Tongue (tissue), 2 donors: ENCODE results near the gene AKNA. TPM values are rescaled to one million over a fixed set of nuclear protein-coding genes. Genes with fewer than 3 reads are reported as not detected.

Experiments used
- DNase-seq: peaks from one replicate; pipeline ENCODE4 v3.0.0-alpha.2; 2015
- total RNA-seq: library from RNA; depleted of rRNA; stranded (reverse); fragments of >200 nt; gene quantifications from one replicate; pipeline ENCODE4 v1.2.3, GENCODE V29; 2014

AKNA gene
- total RNA-seq, 1 donor from 2014 or later = 9.5 TPM

DNA sequence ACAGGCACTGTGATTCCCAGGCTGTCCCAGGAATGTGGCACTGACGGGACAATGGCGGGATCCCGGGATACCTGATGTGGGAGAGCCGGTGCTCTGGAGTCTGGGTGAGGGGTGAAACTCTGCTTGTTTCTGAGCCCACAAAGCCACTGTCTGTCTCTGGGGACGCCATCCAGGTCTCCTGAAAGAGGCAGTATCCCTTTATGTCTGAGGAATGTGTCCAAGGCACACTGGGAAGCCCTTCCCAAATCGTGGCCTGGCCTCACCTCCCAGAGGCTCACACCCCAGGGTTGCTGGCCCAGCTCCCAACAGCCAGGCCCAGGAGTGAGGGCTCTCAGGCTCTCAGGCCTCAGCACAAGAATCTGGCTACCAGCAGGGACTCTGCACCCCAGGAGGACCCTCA is 31.0 kb downstream of the AKNA start:
- no peak for DNase-seq

DNA sequence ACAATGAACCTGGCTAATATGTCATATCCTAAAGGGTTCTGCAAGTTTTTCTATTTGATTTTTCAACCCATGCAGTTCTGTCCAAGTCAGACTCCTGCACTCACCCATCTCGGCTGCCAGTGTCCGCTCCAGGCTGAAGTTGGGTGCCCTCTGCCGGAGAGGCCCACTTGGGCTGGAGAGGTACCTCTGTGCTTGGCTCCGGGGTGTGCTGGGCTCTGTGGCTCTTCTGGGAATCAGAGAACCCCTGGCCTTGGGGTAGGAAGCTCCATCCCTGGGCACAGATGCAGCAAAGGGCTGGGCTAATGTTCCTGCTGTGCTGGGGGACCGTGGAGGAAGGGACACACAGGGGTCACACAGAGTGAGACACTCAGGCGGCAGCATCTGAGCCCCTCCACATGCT is 32.0 kb downstream of the AKNA start:
- DNase-seq = no peak

DNA sequence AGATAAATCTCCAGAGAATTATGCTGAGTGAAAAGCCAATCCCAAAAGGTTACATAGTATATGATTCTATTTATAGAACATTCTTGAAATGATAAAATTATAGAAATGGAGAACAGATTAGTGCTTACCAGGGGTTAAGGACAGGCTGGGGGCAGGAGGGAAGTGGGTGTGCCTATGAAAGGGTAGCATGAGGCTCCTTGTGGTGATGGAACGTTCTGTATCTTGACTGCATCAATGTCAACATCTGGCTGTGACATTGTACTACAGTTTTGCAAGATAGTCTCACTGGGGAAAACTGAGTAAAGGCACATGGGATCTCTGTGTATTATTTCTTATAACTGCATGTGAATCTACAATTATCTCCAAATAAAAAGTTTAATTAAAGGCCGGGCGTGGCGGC is 35.9 kb downstream of the AKNA start:
- DNase-seq = no peak

DNA sequence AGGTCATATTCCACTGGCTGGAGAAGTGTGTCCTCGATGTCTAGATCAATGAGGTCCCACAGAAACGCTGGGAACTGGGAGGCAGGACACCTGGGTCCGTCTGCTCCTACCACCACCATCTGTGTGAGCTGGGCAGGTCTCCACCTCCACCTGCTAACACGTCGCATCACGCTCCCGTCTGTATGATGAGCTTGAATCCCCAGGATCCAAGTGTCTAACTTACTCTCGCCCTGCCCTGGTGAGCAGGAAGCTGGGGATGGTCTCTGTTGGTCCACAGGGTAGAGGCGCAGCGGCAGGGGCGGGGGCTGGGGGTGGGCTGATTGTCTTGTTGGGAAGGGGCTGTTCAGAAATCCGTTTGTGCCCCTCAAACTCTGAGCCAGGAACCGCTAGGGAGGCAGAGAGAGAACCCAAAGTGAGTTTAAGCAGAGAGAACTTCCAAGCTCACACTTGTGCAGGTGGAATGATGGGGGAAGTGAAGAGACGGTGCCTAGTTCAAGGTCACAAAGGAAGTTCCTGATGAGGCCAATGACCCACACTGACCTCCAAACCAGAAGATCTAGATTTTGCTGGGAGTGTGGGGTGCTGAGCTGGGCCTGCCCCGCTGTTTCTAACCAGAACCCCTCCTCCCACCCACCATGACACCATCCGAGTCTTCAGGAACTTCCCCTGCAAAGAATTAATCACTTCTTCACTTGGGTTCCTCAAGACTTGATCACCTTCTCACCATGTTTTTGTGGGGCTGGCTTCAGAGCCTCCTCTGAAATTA is 37.0 kb downstream of the AKNA start:
- DNase-seq = no peak

- DNase-seq = no peak
Observed at GRCh38 chr9:114349713-114350480, 37.9 kb downstream of the AKNA start.

- DNase-seq = no peak
Observed at GRCh38 chr9:114348906-114349482, 38.8 kb downstream of the AKNA start.

GRCh38 chr9:114348261-114348905 is 39.4 kb downstream of the AKNA start:
- DNase-seq = no peak

DNA sequence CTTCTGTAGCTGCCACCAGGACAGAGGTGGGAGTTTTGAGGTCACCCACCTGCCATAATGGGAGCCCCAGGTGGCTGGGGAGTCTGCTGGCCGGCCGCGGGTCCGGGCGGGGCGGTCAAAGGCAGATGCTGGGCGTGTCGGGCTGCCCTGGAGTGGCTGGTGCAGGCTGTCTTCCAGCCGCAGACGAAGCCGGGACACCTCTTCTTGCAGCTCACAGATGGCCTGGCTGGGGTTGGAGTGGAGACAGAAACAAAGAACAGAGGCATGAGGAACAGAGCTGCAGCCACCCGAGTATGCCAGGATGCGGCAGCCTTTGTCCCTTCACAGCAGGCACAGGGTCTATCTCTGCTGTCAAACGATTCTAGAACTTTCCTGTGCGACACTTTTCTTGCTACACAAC is 40.1 kb downstream of the AKNA start:
- no peak for DNase-seq

- DNase-seq = no peak
Observed at GRCh38 chr9:114346146-114346545, 41.6 kb downstream of the AKNA start.

- DNase-seq = no peak
Observed at GRCh38 chr9:114345493-114346065, 42.2 kb downstream of the AKNA start.

- no peak for DNase-seq
Observed at GRCh38 chr9:114344692-114345091, 43.1 kb downstream of the AKNA start.

GRCh38 chr9:114344188-114344566 is 43.6 kb downstream of the AKNA start:
- DNase-seq = no peak

DNA sequence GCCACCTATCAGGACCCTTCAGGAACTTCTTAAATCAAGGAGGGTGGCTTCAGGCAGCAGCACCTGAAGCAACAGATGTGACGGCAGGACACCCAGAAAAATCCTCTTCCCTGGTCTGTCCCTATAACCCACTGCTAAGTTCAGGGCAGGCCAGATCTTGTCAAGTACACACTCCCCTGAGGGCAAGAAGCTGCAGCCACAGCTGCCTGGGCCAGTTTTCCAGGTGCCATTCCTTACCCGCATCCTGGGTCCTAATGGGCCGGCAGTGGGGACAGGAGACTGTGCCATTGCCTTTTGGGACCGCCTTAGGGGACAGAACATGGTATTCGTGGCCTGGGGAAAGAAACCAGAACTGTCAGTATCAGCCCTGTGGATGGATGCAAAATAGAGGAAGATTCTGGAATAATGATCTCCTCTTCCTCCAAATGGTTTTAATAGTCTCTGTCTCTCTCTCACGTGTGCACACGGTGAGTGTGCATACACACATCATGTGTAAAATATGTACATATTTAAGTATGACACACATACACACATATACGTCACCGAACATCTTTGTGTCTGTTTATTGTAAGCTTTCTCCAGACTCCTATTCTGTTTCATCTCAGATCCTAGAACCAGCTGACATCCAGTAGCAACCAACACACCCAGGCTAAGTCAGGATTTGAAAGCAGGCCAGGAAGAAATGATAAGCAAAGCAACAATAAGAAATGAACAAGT is 44.2 kb downstream of the AKNA start:
- DNase-seq = no peak

- no peak for DNase-seq
Observed at GRCh38 chr9:114342755-114343440, 44.9 kb downstream of the AKNA start.

DNA sequence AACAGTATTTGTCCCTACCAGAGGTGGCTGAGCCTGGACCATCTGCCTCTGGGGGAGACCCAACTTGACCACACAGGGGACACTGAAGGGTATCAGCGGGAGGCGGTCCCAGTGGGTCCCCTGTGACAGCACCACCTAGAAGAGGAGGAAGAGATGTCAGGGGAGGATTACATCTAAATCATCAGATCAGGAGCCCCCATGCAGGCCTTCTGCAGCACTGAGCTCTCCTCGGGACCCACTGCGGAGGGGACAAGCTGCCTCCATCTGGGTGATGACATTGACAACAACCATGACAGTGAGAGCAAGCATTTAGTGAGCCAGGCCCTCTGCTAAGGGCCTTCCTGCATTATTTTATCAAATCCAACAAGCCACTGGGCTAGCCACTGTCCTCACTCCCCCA is 45.8 kb downstream of the AKNA start:
- no peak for DNase-seq

DNA sequence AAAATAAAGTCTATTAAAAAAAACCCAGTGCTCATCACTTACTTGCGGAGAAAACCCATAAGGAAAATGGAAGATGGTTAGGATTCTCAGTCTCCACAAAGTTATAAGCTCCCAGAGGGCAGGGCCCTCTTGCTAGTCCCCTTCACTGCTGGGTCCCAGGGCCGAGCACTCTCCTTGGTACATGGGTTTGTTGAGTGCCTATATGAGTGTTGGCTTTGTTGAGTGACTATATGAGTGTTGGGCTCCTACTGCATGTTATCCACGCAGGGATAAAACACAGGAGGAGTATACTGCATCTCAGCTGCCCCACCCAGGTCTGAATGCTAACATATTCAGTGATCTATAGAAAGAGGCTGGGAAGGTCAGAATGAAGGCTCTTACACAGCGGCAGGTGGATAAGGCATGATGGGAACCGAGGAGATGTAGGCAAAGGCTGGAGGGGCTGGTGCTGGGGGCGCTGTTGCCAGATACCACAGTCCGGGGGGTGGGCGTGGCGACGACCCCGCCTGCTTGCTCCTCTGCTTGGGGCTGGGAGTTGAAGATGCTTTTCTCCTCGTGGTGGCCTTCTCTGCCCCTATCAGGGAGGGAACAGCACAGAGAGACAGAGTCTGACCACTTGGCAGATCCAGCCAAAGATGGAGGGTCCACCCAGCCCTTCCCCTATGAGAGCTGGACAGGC is 46.5 kb downstream of the AKNA start:
- no peak for DNase-seq

DNA sequence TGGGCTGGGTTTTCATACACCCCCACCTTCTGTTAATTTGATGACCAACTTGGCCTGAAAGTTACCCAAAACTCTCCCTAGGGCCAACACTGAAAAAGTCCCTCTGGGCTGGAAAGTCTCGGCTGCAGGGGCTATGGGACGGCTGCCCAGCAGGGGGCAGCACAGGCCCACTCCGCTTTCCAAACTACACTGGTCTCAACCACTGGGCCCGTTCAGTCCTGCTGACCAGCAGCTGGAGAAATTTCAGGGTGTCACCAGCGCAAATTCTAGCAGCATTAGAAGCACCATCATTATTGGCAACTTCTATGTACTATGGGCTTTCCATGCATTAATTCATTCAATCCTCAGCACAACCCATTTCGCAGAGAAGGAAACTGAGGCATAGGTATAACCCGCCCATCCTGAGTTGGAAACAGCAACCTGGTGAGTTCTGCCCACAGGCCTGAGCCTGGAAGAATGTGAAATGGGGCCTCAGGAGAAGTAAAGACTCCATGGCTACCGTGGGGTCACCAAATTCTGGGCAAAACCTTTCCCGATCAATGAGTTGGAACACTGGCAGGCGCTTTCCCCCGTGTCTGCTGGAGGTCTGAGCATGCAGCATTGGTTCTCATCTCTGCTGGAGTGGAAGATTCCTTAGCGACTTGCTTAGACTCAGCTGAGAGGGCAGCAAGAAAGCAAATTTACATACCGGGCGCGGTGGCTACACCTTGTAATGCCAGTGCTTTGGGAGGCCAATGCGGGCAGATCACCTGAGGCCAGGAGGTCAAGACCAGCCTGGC is 48.5 kb downstream of the AKNA start:
- peak; percentile 39 for DNase-seq

- DNase-seq = no peak
Observed at GRCh38 chr9:114338187-114338586, 49.6 kb downstream of the AKNA start.

DNA sequence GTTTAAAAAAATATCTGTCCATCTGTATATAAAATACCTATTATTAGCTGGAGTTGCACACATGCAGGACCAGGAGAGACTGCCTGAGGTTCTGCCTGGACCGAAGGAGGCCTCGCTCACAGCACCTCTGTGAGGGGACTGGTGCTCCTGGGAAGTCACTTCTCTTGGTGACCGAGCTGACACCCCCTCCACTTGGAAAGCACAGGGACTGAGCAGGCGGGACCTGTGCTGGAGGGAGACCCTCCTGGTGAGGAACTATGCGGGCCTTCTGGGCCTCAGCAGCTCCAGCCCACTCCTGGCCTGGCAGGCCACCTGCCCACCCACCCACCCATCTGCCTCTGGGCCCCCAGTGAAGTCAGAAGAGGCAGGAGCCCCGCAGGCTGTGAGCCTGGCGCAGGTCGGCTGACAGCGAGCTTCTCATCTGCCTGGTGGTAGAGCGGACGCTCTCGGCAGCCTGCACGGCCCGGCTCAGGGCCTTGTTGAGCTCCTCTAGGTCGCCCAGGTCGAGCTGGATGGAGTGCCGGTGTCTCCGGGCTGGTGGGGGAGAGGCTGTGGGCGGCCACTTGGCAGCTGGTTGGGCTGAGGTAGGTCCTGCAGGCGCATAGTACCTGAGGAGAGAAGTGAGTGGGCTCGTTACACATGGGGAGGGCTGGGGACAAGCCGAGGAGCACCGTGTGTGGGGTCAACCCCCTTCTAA is 50.9 kb downstream of the AKNA start:
- DNase-seq = no peak
